ENCODE data around the gene PPM1H. TPM values are rescaled to one million over a fixed set of nuclear protein-coding genes. Genes with fewer than 3 reads are reported as not detected.

PPM1H gene
- total RNA-seq, 1 donor, result 0.86 TPM

GRCh38 chr12:62785941-62786559 lies 148.9 kb downstream of the PPM1H start:
- DNase-seq (ENCODE audit: low read depth), result peak; percentile 82
- TF ChIP-seq, protein P1, sequence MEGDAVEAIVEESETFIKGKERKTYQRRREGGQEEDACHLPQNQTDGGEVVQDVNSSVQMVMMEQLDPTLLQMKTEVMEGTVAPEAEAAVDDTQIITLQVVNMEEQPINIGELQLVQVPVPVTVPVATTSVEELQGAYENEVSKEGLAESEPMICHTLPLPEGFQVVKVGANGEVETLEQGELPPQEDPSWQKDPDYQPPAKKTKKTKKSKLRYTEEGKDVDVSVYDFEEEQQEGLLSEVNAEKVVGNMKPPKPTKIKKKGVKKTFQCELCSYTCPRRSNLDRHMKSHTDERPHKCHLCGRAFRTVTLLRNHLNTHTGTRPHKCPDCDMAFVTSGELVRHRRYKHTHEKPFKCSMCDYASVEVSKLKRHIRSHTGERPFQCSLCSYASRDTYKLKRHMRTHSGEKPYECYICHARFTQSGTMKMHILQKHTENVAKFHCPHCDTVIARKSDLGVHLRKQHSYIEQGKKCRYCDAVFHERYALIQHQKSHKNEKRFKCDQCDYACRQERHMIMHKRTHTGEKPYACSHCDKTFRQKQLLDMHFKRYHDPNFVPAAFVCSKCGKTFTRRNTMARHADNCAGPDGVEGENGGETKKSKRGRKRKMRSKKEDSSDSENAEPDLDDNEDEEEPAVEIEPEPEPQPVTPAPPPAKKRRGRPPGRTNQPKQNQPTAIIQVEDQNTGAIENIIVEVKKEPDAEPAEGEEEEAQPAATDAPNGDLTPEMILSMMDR (IDR thresholded peaks at IDR 0.05; ENCODE audit: insufficient read depth, low read depth, low read length), result no peak
- H3K4me3 ChIP-seq (ENCODE audit: low read depth, low read length), result no peak overlapping the region

- TF ChIP-seq, protein P1 (IDR thresholded peaks at IDR 0.05; ENCODE audit: insufficient read depth, low read depth, low read length), result no peak
- H3K4me3 ChIP-seq (ENCODE audit: low read depth, low read length), result no peak overlapping the region
- no peak for DNase-seq (ENCODE audit: low read depth)
Observed at GRCh38 chr12:62784576-62784975, 150.4 kb downstream of the PPM1H start.

DNA sequence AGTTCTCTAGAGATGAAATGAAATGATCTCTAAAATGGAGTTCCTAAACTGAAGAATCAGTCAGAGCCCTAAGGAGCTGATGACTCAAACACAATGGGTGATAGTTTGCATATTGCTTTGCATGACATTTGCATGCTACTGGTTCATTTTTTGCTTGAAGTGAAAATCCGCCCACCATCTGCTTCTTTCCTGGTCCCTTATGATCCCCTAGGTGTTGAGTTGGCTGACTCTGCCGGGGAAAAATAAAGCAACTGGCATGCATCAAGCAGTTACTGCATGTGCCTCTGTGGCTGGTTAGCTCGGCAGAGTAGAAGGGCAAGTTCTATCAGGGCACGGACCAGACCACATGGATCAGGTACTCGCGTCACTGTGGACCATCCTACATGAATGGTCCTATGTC lies 151.1 kb downstream of the PPM1H start:
- H3K4me3 ChIP-seq (ENCODE audit: low read depth, low read length), result no peak overlapping the region
- no peak for DNase-seq (ENCODE audit: low read depth)
- TF ChIP-seq, protein P1 (IDR thresholded peaks at IDR 0.05; ENCODE audit: insufficient read depth, low read depth, low read length), result no peak

DNA sequence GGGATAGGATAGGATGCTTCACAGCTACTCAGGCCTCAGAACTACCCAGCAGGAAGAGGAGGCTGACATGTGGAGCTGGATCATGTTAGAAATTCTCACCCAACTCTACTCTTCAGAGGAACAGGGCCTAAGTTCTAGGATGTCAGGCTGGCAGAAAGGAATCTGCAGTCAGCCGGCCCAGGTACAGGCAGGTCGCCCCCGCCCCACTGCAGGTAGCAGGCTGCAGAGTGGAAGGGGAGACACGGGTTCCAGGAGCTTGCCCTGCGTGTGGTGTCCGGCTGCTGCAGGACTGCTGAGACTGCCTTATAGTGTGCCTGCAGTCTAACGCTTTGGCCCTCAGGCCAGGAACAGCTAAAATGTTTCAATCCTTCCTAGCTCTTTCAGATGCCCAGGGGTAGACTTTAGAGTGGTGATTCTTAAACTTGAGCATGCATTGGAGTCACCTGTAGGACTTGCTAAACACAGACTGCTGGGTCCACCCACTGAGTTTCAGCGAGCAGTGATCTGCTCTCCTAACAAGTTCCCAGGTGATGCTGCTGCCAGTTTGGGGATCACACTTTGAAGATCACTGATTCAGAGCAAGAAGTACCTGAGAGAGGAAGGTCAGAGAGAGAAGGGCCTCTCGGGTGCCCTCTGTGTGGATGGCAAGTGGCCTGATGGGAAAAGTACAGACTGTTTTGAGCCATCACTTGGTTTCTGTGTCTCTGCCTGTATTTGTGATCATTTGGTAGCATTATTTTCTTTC lies 153.6 kb downstream of the PPM1H start:
- TF ChIP-seq, protein P1 (IDR thresholded peaks at IDR 0.05; ENCODE audit: insufficient read depth, low read depth, low read length), result no peak
- DNase-seq (ENCODE audit: low read depth), result no peak
- H3K4me3 ChIP-seq (ENCODE audit: low read depth, low read length), result no peak overlapping the region

DNA sequence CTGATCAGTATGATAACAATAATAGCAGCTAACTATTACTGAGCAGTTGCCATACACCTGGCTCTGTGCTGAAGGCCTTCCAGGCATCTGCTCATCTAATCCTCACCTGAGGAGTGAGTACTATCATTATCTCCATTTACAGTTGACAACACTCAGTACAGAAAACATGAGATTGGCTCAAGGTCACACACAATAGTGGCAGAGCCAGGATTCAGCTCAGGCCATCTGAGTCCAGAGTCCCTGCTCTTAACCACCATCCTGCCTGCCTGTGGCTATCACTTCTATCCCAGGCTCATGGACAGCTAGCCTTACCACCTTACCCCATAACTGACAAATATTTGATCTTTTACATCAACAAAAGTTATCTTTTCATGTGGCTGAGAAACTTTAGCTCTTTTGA lies 155.5 kb downstream of the PPM1H start:
- H3K4me3 ChIP-seq (ENCODE audit: low read depth, low read length), result no peak overlapping the region
- TF ChIP-seq, protein P1 (IDR thresholded peaks at IDR 0.05; ENCODE audit: insufficient read depth, low read depth, low read length), result no peak
- no peak for DNase-seq (ENCODE audit: low read depth)

DNA sequence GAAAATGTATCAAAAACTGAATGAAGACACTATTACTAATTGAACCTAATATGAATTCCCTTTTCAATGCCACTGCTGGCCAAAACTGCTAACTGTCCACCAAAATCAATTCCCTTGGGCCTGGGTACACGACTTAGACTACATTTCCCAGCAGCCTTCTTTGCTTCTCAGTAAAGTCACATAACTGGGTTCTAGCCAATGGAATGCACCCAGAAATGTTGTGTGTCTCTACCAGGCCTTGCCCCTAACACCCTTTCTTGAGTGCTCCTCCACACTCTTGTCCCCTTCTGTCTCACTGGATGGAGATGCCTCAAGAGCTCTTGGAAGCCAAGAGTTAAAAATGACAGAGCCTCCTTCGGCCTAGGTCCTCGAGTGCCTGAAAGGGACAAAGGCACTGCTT lies 156.8 kb downstream of the PPM1H start:
- DNase-seq (ENCODE audit: low read depth), result no peak
- H3K4me3 ChIP-seq (ENCODE audit: low read depth, low read length), result no peak overlapping the region
- TF ChIP-seq, protein P1 (IDR thresholded peaks at IDR 0.05; ENCODE audit: insufficient read depth, low read depth, low read length), result no peak
